ENCODE results near the gene DNAJA2. TPM values are rescaled to one million over a fixed set of nuclear protein-coding genes. Genes with fewer than 3 reads are reported as not detected.

DNAJA2 gene
- total RNA-seq, 1 donor from 2014 or later = 76.1 TPM

GRCh38 chr16:46928811-46929210 lies 44.7 kb downstream of the DNAJA2 start:
- Mint-ChIP-seq H3K9me3 (ENCODE audit: unreplicated experiment) (no peaks in the 10 kb centered on the region), H3K36me3 (ENCODE audit: low read depth, unreplicated experiment) (peaks cover 21% of the 10 kb centered on the region), H3K27me3 (ENCODE audit: low read depth, unreplicated experiment) (no peaks in the 10 kb centered on the region), H3K4me3 (ENCODE audit: unreplicated experiment) (no peak overlapping the region), H3K27ac (ENCODE audit: unreplicated experiment) (peak overlapping the region; percentile 53), H3K4me1 (ENCODE audit: low read depth, unreplicated experiment) (peaks cover 1% of the 10 kb centered on the region)
- Histone ChIP-seq H3K4me1 (ENCODE audit: insufficient read depth, low read length) (no peaks in the 10 kb centered on the region), H3K27ac (ENCODE audit: low read depth, low read length) (no peak overlapping the region), H3K9me3 (ENCODE audit: insufficient read depth, low read depth, low read length) (no peaks in the 10 kb centered on the region), H3K4me3 (ENCODE audit: insufficient read depth, low read depth, low read length) (no peak overlapping the region), H3K36me3 (ENCODE audit: insufficient read depth, low read length) (peaks cover 11% of the 10 kb centered on the region), H4K20me1 (ENCODE audit: insufficient read depth, low read length) (no peaks in the 10 kb centered on the region), H3K9ac (ENCODE audit: low read length) (no peak overlapping the region), H3K27me3 (ENCODE audit: insufficient read depth, low read length) (no peaks in the 10 kb centered on the region), H3K79me2 (ENCODE audit: insufficient read depth, low read length) (no peaks in the 10 kb centered on the region), H2AFZ (ENCODE audit: low read depth, low read length) (no peak overlapping the region), H3K4me2 (ENCODE audit: low read length) (no peak overlapping the region)
- FAIRE-seq (no peak), DNase-seq (ENCODE audit: low read depth) (no peak)
- TF ChIP-seq CTCF (IDR thresholded peaks at IDR 0.05; ENCODE audit: insufficient read depth, low read depth, low read length) = no peak

DNA sequence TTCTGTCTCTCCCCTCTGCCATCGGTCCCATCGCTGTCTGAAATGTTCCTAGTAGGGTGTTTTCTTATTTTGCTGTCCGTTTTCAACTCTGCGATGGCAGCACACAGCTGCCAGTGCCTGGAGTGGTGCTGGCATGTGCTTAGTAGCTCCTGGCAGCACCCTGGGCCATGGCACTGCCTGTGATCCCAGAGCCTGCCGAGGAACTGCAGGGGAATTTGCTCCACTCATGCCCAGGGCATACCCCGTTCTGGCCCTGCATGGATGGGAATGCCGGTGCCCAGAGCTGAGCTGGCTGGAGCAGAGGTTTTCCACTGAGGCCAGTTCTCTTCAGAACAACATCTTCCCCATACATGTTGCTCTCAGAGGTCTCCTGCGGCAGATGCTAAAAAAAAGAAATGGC lies 46.2 kb downstream of the DNAJA2 start:
- TF ChIP-seq CTCF (IDR thresholded peaks at IDR 0.05; ENCODE audit: insufficient read depth, low read depth, low read length) (no peak), EZH2 (IDR thresholded peaks at IDR 0.05; ENCODE audit: insufficient read depth, low read length) (no peak)
- Mint-ChIP-seq H3K36me3 (ENCODE audit: low read depth, unreplicated experiment) (peaks cover 26% of the 10 kb centered on the region), H3K4me1 (ENCODE audit: low read depth, unreplicated experiment) (peaks cover 1% of the 10 kb centered on the region), H3K4me3 (ENCODE audit: unreplicated experiment) (no peak overlapping the region), H3K27ac (ENCODE audit: unreplicated experiment) (no peak overlapping the region), H3K9me3 (ENCODE audit: unreplicated experiment) (no peaks in the 10 kb centered on the region), H3K27me3 (ENCODE audit: low read depth, unreplicated experiment) (no peaks in the 10 kb centered on the region)
- no peak overlapping the region for H3K27ac ChIP-seq (ENCODE audit: low read depth, low read length)
- no peak overlapping the region for H3K4me3 ChIP-seq (ENCODE audit: insufficient read depth, low read depth, low read length)
- no peaks in the 10 kb centered on the region for H3K9me3 ChIP-seq (ENCODE audit: insufficient read depth, low read depth, low read length)
- H3K4me2 ChIP-seq (ENCODE audit: low read length) = no peak overlapping the region
- DNase-seq (ENCODE audit: low read depth) (no peak), FAIRE-seq (no peak)
- H2AFZ ChIP-seq (ENCODE audit: low read depth, low read length) = no peak overlapping the region
- no peaks in the 10 kb centered on the region for H4K20me1 ChIP-seq (ENCODE audit: insufficient read depth, low read length)
- H3K79me2 ChIP-seq (ENCODE audit: insufficient read depth, low read length) = no peaks in the 10 kb centered on the region
- H3K4me1 ChIP-seq (ENCODE audit: insufficient read depth, low read length) = no peaks in the 10 kb centered on the region
- peaks cover 14% of the 10 kb centered on the region for H3K36me3 ChIP-seq (ENCODE audit: insufficient read depth, low read length)
- H3K27me3 ChIP-seq (ENCODE audit: insufficient read depth, low read length) = no peaks in the 10 kb centered on the region
- no peak overlapping the region for H3K9ac ChIP-seq (ENCODE audit: low read length)

DNA sequence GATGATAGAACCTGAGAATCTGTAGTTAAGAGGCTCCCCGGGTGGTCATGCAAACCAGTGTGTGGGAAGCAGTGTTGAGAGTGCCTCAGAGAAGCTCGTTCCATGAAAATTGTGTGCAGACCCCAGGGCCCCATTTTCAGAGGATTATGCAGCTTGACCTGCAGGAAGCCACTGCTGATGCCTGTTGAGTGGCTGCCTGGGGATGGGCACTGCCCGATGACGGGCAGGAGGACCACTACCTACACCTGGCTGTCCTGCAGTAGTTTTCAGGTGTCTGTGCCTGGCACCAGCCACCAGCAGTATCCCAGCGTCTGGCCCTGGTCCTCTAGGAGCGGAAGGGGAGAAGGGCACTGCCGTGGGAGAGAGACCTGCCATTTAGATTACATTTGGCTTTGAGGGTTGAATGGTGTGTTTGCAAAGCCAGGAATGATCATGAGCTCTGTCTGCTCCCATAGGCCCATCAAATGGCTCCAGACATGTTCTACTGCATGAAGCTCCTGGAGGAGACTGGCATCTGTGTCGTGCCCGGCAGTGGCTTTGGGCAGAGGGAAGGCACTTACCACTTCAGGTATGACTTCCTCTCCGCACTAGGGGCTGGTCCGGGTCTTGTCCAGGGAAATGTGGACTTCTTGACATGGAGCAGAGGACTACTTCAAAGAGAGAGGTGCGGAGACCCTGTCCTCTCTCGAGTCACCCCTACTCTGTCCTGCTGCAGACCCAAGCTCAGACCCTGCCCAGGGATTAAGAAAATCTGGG lies 46.8 kb downstream of the DNAJA2 start:
- Histone ChIP-seq H3K27ac (ENCODE audit: low read depth, low read length) (no peak overlapping the region), H2AFZ (ENCODE audit: low read depth, low read length) (no peak overlapping the region), H3K36me3 (ENCODE audit: insufficient read depth, low read length) (peaks cover 17% of the 10 kb centered on the region), H3K4me3 (ENCODE audit: insufficient read depth, low read depth, low read length) (no peak overlapping the region), H3K4me2 (ENCODE audit: low read length) (no peak overlapping the region), H4K20me1 (ENCODE audit: insufficient read depth, low read length) (no peaks in the 10 kb centered on the region), H3K79me2 (ENCODE audit: insufficient read depth, low read length) (no peaks in the 10 kb centered on the region), H3K27me3 (ENCODE audit: insufficient read depth, low read length) (no peaks in the 10 kb centered on the region), H3K9me3 (ENCODE audit: insufficient read depth, low read depth, low read length) (no peaks in the 10 kb centered on the region), H3K4me1 (ENCODE audit: insufficient read depth, low read length) (no peaks in the 10 kb centered on the region), H3K9ac (ENCODE audit: low read length) (no peak overlapping the region)
- Mint-ChIP-seq H3K27ac (ENCODE audit: unreplicated experiment) (no peak overlapping the region), H3K27me3 (ENCODE audit: low read depth, unreplicated experiment) (no peaks in the 10 kb centered on the region), H3K4me1 (ENCODE audit: low read depth, unreplicated experiment) (peaks cover 1% of the 10 kb centered on the region), H3K36me3 (ENCODE audit: low read depth, unreplicated experiment) (peaks cover 26% of the 10 kb centered on the region), H3K4me3 (ENCODE audit: unreplicated experiment) (no peak overlapping the region), H3K9me3 (ENCODE audit: unreplicated experiment) (no peaks in the 10 kb centered on the region)
- no peak for FAIRE-seq
- TF ChIP-seq EZH2 (IDR thresholded peaks at IDR 0.05; ENCODE audit: insufficient read depth, low read length) (no peak), CTCF (IDR thresholded peaks at IDR 0.05; ENCODE audit: insufficient read depth, low read depth, low read length) (no peak)
- DNase-seq (ENCODE audit: low read depth) = no peak
